SH-SY5Y (cell line): ENCODE data around the gene NGFR.

Experiments used
- GATA2 ChIP-seq: IDR thresholded peaks from 2 replicates; pipeline ENCODE4 v1.6.1; 2011; ENCODE audit warnings: mild to moderate bottlenecking, low read depth, low read length
- GATA3 ChIP-seq: IDR thresholded peaks from 2 replicates; pipeline ENCODE4 v1.6.1; 2011; ENCODE audit warnings: low read depth, mild to moderate bottlenecking, low read length, moderate library complexity

DNA sequence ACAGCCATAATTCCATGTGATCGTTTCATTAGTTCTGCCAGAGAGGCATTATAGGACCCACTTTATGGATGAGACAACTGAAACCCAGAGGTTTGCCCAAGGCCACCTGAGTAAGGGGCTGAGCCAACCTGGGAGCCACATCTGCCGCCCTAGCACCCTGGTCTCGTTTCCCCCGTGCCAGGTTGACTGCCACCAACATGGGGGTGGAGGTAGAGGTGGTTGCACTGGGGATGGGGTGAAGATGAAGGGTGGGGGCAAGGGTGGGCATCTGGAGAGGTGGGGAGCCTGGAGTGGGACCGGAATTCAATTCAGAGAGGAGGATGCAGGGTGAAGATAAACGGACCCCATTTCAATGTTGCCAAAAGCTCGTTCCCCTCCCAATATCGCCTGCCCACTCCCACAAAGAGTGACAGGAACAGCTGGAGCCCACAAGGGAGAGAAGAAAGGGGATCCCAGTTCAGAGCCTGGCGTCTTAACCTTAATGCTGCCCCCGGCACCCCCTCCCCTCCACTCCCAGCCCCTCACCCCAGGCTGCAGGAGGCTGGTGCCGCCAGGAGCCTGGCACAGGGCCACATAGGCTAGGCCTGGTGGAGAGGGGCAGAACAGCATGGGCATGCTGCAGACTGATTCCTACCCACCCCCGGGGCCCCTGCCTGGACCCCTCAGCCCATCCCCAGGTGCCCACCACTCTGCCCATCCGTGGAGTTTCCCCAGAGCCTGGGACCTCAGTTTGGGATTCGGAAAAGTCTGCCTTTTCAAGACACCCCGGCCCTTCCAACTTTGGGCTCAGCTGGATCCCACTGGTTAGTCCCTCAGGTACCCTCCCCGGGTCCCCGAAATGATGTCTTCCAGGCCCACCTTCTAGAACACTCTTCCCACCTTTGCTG is 29.6 kb downstream of the NGFR start:
- TF ChIP-seq GATA3 (no peak), GATA2 (no peak)
